HEK293 (cell line): ENCODE data around the gene MATCAP1.

Source experiments
- CTCF ChIA-PET: fragments of 350-600 bp; formaldehyde crosslinking; extraction: SDS; loops from one replicate; lab custom pipeline; 2021; ENCODE audit warnings: antibody characterized with exemption; lab: Yijun Ruan, JAX
- POLR2A ChIA-PET: fragments of 300-600 bp; formaldehyde crosslinking; extraction: SDS; loops from one replicate; lab custom pipeline; 2020; ENCODE audit warnings: antibody characterized with exemption, inconsistent platforms; lab: Yijun Ruan, JAX
- H3K27ac ChIP-seq: fragments of 200-500 bp; sonication (Bioruptor generic); 2 replicates; pipeline ENCODE4 v1.5.1; 2014; ENCODE audit warnings: low read depth, low read length, control low read depth, inconsistent platforms; ENCODE audit errors: extremely low read depth
- H3K36me3 ChIP-seq, 2 experiments: fragments of 200-500 bp in 1 of 2; sonication (Bioruptor generic) in 1 of 2; 1 replicate in 1 of 2; 2 replicates in 1 of 2; pipeline ENCODE4 v1.5.1; 2014 to 2017; ENCODE audit warnings: inconsistent platforms in 2 of 2, low read length in 2 of 2; ENCODE audit not compliant: control insufficient read depth in 2 of 2, insufficient read depth in 1 of 2
- H3K4me1 ChIP-seq: fragments of 200-500 bp; sonication (Bioruptor generic); 2 replicates; pipeline ENCODE4 v1.5.1; 2014; ENCODE audit warnings: mild to moderate bottlenecking, low read length, inconsistent platforms; ENCODE audit not compliant: control insufficient read depth, insufficient read depth
- H3K4me3 ChIP-seq: 2 replicates; pipeline ENCODE4 v1.5.1; 2011; ENCODE audit warnings: low read depth, mild to moderate bottlenecking, control low read depth, low read length, moderate library complexity
- H3K9me3 ChIP-seq: fragments of 200-500 bp; sonication (Bioruptor generic); 2 replicates; pipeline ENCODE4 v1.5.1; 2014; ENCODE audit warnings: low read depth, low read length, inconsistent platforms; ENCODE audit not compliant: control insufficient read depth, insufficient read depth
- KLF8 ChIP-seq: fragments of 450-650 bp; formaldehyde crosslinking; IDR thresholded peaks from 2 replicates; pipeline ENCODE4 v1.5.1; 2016; ENCODE audit warnings: missing biosample characterization, missing genetic modification characterization
- YY1 ChIP-seq: fragments of 450-650 bp; formaldehyde crosslinking; IDR thresholded peaks from 2 replicates; pipeline ENCODE4 v1.5.1; 2018; ENCODE audit warnings: missing biosample characterization, missing genetic modification characterization
- YY2 ChIP-seq: fragments of 450-650 bp; formaldehyde crosslinking; IDR thresholded peaks from 2 replicates; pipeline ENCODE4 v1.5.1; 2016; ENCODE audit warnings: missing biosample characterization, missing genetic modification characterization
- ZBTB17 ChIP-seq: fragments of 450-650 bp; formaldehyde crosslinking; IDR thresholded peaks from 2 replicates; pipeline ENCODE4 v1.5.1; 2016; ENCODE audit warnings: missing biosample characterization, missing genetic modification characterization
- ZFHX2 ChIP-seq: fragments of 450-650 bp; formaldehyde crosslinking; conservative IDR thresholded peaks from 2 replicates; pipeline ENCODE4 v1.5.1; 2016; ENCODE audit warnings: missing biosample characterization, missing genetic modification characterization
- ZNF138 ChIP-seq: fragments of 450-650 bp; formaldehyde crosslinking; IDR thresholded peaks from 2 replicates; pipeline ENCODE4 v1.5.1; 2016; ENCODE audit warnings: missing biosample characterization, missing genetic modification characterization, borderline replicate concordance
- ZNF140 ChIP-seq: fragments of 450-650 bp; formaldehyde crosslinking; IDR thresholded peaks from 2 replicates; pipeline ENCODE4 v1.5.1; 2016; ENCODE audit warnings: missing biosample characterization, missing genetic modification characterization
- ZNF16 ChIP-seq: fragments of 450-650 bp; formaldehyde crosslinking; IDR thresholded peaks from 2 replicates; pipeline ENCODE4 v1.5.1; 2016; ENCODE audit warnings: low read depth, missing biosample characterization, missing genetic modification characterization
- ZNF184 ChIP-seq: fragments of 450-650 bp; IDR thresholded peaks from 2 replicates; pipeline ENCODE4 v1.5.1; 2018; ENCODE audit warnings: missing biosample characterization, mild to moderate bottlenecking, missing genetic modification characterization
- ZNF223 ChIP-seq: fragments of 450-650 bp; formaldehyde crosslinking; IDR thresholded peaks from 2 replicates; pipeline ENCODE4 v1.5.1; 2016; ENCODE audit warnings: missing biosample characterization, missing genetic modification characterization
- ZNF24 ChIP-seq: fragments of 450-650 bp; formaldehyde crosslinking; IDR thresholded peaks from 2 replicates; pipeline ENCODE4 v1.5.1; 2016; ENCODE audit warnings: missing biosample characterization, missing genetic modification characterization
- ZNF266 ChIP-seq: fragments of 450-650 bp; formaldehyde crosslinking; IDR thresholded peaks from 2 replicates; pipeline ENCODE4 v1.5.1; 2016; ENCODE audit warnings: missing biosample characterization, missing genetic modification characterization, low read depth
- ZNF324 ChIP-seq: fragments of 450-650 bp; formaldehyde crosslinking; IDR thresholded peaks from 2 replicates; pipeline ENCODE4 v1.5.1; 2016; ENCODE audit warnings: missing biosample characterization, missing genetic modification characterization
- ZNF335 ChIP-seq: fragments of 450-650 bp; formaldehyde crosslinking; conservative IDR thresholded peaks from 2 replicates; pipeline ENCODE4 v1.5.1; 2016; ENCODE audit warnings: missing biosample characterization, missing genetic modification characterization
- ZNF354C ChIP-seq: fragments of 450-650 bp; formaldehyde crosslinking; IDR thresholded peaks from 2 replicates; pipeline ENCODE4 v1.5.1; 2016; ENCODE audit warnings: missing biosample characterization, missing genetic modification characterization, low read depth, borderline replicate concordance
- ZNF433 ChIP-seq: fragments of 450-650 bp; formaldehyde crosslinking; IDR thresholded peaks from 2 replicates; pipeline ENCODE4 v1.5.1; 2016; ENCODE audit warnings: missing biosample characterization, missing genetic modification characterization, low read depth
- ZNF449 ChIP-seq: fragments of 450-650 bp; formaldehyde crosslinking; IDR thresholded peaks from 2 replicates; pipeline ENCODE4 v1.5.1; 2017; ENCODE audit warnings: missing biosample characterization, mild to moderate bottlenecking, missing genetic modification characterization, moderate library complexity
- ZNF513 ChIP-seq: fragments of 450-650 bp; IDR thresholded peaks from 2 replicates; pipeline ENCODE4 v1.5.1; 2018; ENCODE audit warnings: missing biosample characterization, missing genetic modification characterization
- ZNF549 ChIP-seq: fragments of 450-650 bp; IDR thresholded peaks from 2 replicates; pipeline ENCODE4 v1.5.1; 2018; ENCODE audit warnings: missing biosample characterization, missing genetic modification characterization, mild to moderate bottlenecking, inconsistent platforms, moderate library complexity
- ZNF670 ChIP-seq: fragments of 450-650 bp; formaldehyde crosslinking; IDR thresholded peaks from 2 replicates; pipeline ENCODE4 v1.5.1; 2016; ENCODE audit warnings: missing biosample characterization, missing genetic modification characterization, low read depth
- ZNF747 ChIP-seq: fragments of 450-650 bp; formaldehyde crosslinking; IDR thresholded peaks from 2 replicates; pipeline ENCODE4 v1.5.1; 2016; ENCODE audit warnings: missing biosample characterization, missing genetic modification characterization
- ZNF777 ChIP-seq: fragments of 450-650 bp; formaldehyde crosslinking; IDR thresholded peaks from 2 replicates; pipeline ENCODE4 v1.5.1; 2017; ENCODE audit warnings: missing biosample characterization, missing genetic modification characterization, borderline replicate concordance
- TF ChIP-seq, protein P1 (sequence below): fragments of 450-650 bp; formaldehyde crosslinking; IDR thresholded peaks from 2 replicates; pipeline ENCODE4 v1.5.1; 2017; ENCODE audit warnings: missing biosample characterization, missing genetic modification characterization
- TF ChIP-seq, protein P2 (sequence below): fragments of 450-650 bp; formaldehyde crosslinking; IDR thresholded peaks from 2 replicates; pipeline ENCODE4 v1.5.1; 2016; ENCODE audit warnings: missing biosample characterization, missing genetic modification characterization
- TF ChIP-seq, protein P3 (sequence below): fragments of 450-650 bp; formaldehyde crosslinking; IDR thresholded peaks from 2 replicates; pipeline ENCODE4 v1.5.1; 2016; ENCODE audit warnings: missing biosample characterization, missing genetic modification characterization
- TF ChIP-seq, protein P4 (sequence below): fragments of 450-650 bp; formaldehyde crosslinking; IDR thresholded peaks from 2 replicates; pipeline ENCODE4 v1.5.1; 2017; ENCODE audit warnings: missing biosample characterization, missing genetic modification characterization

MATCAP1 gene

DNA sequence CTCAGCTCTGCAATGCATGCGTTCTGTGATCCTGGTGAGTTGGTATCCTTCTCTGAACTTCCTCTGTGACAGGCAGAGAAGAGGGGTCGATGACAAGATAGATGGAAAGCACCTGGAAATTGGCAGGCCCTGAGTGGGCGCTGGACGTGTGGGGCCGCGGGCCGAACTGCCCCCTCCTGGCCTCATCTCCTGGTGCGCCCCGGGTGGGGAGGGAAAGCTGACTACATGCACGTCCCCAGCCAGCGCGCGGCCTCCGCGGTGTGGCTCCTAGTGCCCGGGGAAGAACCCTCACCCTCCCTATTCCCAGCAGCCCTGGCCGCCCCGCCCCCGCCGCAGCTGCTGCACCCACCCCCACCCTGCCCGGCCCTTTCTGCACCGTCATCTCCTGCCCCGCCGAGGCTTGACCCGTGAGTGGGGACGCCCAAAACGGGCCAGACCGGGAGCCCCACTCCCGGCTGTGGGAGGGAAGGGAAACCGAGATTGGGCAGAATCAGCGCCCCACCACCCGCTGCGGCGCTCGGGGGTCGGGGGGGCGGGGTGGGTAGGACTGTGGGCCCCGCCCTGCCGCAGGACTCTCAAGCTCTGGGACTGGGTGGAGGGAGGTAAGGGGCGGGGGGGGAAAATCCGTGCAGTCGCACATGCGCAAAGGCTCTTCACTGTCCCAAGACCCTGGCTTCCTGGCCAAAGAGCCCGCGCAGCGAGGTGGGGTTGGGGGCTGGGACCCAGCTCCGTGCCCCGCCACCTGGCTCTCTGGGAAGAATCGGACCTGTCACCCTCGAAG lies 13.4 kb downstream of the MATCAP1 start, which contains the start of gene NOL3:
Gene NOL3, plus strand, starts transcription at position 371 of the 781 bp plus-strand sequence.
- H3K27ac ChIP-seq = peak within 1 kb of the TSS; percentile 59; the same call in 1 of the 2 replicates
- TF ChIP-seq ZNF549 (tag by site-specific recombination) (no peak), ZNF16 (no peak), ZNF449 (tag by site-specific recombination) (no peak), ZNF354C (tag by site-specific recombination) (no peak), ZNF433 (tag by site-specific recombination) (no peak), YY2 (no peak), ZNF670 (tag by site-specific recombination) (no peak), YY1 (no peak), ZNF138 (tag by site-specific recombination) (no peak), ZFHX2 (tag by site-specific recombination) (peak; percentile 40), ZNF777 (tag by site-specific recombination) (no peak), ZNF324 (tag by site-specific recombination) (no peak), ZBTB17 (peak; percentile 68; the same call in 1 of the 2 replicates), ZNF24 (tag by site-specific recombination) (no peak), ZNF184 (tag by site-specific recombination) (no peak), KLF8 (tag by site-specific recombination) (no peak), ZNF266 (tag by site-specific recombination) (no peak), ZNF140 (tag by site-specific recombination) (no peak), ZNF223 (no peak), ZNF513 (tag by site-specific recombination) (no peak), ZNF335 (tag by site-specific recombination) (no peak), ZNF747 (tag by site-specific recombination) (no peak)
- TF ChIP-seq, protein P1, sequence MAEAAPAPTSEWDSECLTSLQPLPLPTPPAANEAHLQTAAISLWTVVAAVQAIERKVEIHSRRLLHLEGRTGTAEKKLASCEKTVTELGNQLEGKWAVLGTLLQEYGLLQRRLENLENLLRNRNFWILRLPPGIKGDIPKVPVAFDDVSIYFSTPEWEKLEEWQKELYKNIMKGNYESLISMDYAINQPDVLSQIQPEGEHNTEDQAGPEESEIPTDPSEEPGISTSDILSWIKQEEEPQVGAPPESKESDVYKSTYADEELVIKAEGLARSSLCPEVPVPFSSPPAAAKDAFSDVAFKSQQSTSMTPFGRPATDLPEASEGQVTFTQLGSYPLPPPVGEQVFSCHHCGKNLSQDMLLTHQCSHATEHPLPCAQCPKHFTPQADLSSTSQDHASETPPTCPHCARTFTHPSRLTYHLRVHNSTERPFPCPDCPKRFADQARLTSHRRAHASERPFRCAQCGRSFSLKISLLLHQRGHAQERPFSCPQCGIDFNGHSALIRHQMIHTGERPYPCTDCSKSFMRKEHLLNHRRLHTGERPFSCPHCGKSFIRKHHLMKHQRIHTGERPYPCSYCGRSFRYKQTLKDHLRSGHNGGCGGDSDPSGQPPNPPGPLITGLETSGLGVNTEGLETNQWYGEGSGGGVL = 0 out of 2 replicates have a peak, but pooled peaks have one; percentile 49
- TF ChIP-seq, protein P2, sequence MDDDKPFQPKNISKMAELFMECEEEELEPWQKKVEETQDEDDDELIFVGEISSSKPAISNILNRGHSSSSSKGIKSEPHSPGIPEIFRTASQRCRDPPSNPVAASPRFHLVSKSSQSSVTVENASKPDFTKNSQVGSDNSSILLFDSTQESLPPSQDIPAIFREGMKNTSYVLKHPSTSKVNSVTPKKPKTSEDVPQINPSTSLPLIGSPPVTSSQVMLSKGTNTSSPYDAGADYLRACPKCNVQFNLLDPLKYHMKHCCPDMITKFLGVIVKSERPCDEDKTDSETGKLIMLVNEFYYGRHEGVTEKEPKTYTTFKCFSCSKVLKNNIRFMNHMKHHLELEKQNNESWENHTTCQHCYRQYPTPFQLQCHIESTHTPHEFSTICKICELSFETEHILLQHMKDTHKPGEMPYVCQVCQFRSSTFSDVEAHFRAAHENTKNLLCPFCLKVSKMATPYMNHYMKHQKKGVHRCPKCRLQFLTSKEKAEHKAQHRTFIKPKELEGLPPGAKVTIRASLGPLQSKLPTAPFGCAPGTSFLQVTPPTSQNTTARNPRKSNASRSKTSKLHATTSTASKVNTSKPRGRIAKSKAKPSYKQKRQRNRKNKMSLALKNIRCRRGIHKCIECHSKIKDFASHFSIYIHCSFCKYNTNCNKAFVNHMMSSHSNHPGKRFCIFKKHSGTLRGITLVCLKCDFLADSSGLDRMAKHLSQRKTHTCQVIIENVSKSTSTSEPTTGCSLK = no peak
- TF ChIP-seq, protein P3, sequence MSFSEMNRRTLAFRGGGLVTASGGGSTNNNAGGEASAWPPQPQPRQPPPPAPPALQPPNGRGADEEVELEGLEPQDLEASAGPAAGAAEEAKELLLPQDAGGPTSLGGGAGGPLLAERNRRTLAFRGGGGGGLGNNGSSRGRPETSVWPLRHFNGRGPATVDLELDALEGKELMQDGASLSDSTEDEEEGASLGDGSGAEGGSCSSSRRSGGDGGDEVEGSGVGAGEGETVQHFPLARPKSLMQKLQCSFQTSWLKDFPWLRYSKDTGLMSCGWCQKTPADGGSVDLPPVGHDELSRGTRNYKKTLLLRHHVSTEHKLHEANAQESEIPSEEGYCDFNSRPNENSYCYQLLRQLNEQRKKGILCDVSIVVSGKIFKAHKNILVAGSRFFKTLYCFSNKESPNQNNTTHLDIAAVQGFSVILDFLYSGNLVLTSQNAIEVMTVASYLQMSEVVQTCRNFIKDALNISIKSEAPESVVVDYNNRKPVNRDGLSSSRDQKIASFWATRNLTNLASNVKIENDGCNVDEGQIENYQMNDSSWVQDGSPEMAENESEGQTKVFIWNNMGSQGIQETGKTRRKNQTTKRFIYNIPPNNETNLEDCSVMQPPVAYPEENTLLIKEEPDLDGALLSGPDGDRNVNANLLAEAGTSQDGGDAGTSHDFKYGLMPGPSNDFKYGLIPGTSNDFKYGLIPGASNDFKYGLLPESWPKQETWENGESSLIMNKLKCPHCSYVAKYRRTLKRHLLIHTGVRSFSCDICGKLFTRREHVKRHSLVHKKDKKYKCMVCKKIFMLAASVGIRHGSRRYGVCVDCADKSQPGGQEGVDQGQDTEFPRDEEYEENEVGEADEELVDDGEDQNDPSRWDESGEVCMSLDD = no peak
- TF ChIP-seq, protein P4, sequence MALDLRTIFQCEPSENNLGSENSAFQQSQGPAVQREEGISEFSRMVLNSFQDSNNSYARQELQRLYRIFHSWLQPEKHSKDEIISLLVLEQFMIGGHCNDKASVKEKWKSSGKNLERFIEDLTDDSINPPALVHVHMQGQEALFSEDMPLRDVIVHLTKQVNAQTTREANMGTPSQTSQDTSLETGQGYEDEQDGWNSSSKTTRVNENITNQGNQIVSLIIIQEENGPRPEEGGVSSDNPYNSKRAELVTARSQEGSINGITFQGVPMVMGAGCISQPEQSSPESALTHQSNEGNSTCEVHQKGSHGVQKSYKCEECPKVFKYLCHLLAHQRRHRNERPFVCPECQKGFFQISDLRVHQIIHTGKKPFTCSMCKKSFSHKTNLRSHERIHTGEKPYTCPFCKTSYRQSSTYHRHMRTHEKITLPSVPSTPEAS (tag by site-specific recombination) = no peak

More for the DNA sequence above, 13.4 kb downstream of the MATCAP1 start, which contains the start of gene NOL3:
- ChIA-PET CTCF (interaction anchor here (0.6 to 1.6 kb wide), 12 partner anchors 10 to 300 kb away, joined by 3 to 11 read pairs (median 4); partner anchors contain the start of genes FBXL8 and TRADD), POLR2A (interaction anchor here (1.7 kb wide), 1 partner anchor 15 kb away, joined by 5 read pairs; no protein-coding TSS in a partner anchor)
- H3K36me3 ChIP-seq = peaks cover 0 to 5% of the 10 kb centered on the region in 2 experiments; a peak in 1 of 3 replicates
- no peaks in the 10 kb centered on the region for H3K9me3 ChIP-seq
- H3K4me3 ChIP-seq = peak within 1 kb of the TSS; percentile 36
- H3K4me1 ChIP-seq = peaks cover 9% of the 10 kb centered on the region
